CD4-positive, alpha-beta T cell treated with Interleukin-12 subunit alpha and Interleukin-12 subunit beta, for 1 hour (primary cell): ENCODE data around the gene PRAMEF6.
"Not testable (repeated sequence)": the region's sequence is repeated elsewhere in the genome, so short reads cannot be mapped to it uniquely, and the experiment has no call there.

Experiments
- DNase-seq: peaks from one replicate; pipeline ENCODE4 v3.0.0-alpha.2; 2020

Gene PRAMEF6

DNA sequence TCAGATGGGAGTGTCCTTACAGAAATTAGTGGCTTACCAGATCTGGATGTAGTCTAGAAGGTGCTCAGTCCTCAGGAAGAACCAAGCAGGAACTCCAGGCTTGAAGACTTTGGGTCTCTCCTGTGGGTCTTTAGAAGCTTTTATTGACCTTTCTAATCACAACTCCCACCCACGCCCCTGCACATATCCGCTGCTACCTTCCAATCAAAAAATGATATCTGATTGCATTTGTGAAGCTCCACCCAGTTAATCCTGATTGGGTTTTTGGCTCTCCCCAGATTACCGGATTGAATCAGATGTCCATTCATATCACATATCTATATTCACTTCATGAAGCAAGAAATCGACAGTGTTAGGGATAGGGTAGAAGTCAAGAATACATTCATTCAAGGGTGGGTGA is at the start of gene PRAMEF6:
Gene PRAMEF6, minus strand, starts transcription at position 101 of the 400 bp plus-strand sequence. CDS start 5,062 bp downstream, outside the sequence.
- not testable (repeated sequence) for DNase-seq

DNA sequence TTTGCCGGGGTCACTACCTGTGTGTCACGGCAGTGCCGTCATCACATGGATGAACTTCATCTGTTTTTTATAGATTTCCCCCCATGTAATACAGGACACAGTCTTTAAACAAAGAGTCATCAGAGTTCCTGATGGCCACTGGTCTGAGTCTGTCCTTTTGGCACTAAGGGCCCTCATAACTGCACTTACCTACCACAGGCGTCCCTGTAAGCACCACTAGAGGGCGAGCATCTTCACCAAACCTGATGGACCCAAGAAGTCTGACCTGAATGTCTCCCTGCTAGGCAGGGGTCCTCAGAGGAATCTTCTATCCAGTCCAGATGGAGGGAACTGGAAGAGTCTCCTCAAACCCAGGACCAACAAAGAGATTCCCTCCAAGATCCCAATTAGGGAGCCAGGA is 23.0 kb downstream of the PRAMEF6 start:
- not testable (repeated sequence) for DNase-seq

DNA sequence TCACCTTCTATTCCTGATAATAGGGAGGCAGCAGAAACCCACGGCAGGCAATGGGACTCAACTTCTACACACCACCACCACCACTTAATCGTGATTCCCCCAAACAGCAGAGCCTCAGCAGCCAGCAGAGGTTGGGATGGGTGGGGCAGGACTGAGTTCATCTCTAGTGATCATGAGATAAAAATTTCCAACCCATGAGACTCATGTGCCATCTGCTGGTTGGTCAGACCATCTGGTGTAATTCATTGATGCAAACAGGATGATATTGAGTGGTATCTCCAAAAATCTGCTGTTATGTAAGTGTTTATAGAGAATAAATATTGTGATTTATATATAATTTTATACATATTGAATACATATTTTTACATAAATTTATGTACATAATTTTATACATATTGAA is 25.6 kb downstream of the PRAMEF6 start:
- not testable (repeated sequence) for DNase-seq

DNA sequence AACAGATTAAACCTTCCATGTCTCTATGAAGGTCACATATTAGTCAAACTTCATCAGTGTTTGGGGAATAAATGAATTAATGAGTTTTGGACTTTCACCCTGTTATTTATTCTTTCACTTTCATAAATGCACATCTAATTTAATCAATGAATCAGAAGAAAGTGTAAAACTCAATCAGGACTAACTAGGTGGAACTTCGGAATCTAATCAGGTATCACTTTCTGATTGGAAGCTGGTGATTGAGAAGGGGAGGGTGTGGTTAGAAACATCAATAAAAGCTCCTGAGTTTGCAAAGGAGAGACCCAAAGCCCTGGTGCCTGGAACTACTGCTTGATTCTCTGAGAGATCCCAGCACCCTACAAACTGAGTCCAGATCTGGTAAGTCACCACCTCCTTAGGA is 31.1 kb downstream of the PRAMEF6 start, which contains the start of gene PRAMEF7:
Gene PRAMEF7, plus strand, starts transcription at position 301 of the 400 bp plus-strand sequence. CDS start 1,083 bp downstream, outside the sequence.
- not testable (repeated sequence) for DNase-seq

DNA sequence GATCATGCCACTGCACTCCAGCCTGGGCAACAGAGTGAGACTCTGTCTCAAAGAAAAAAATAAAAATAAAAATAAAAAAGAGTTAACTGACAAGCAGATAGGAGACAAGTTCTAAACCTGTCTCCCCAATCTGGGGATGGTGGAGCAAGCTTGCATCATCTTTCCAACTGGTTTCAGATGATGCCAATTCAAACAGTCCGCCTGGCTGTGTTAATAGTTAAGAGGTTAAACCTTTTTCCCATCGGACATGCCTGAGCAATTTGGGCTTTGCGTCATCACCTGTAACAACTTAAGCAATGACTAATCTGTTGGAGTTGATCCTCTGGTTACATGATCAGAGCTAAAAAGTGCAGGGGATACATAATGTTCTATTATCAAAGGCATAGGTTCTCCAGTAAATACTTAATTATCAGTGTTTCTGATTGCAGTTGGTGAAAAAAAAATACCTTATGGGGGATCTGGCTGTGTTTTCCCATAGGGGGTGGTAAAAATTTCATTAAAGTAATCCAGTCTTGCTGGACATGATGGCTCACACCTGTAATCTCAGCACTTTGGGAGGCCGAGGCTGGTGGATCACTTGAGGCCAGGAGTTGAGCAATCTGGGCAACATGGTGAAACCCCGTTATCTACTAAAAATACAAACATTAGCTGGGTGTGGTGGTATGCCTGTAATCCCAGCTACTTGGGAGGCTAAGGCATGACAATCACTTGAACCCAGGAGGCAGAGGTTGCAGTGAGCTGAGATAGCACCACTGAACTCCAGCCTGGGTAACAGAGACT is 43.4 kb downstream of the PRAMEF6 start:
- not testable (repeated sequence) for DNase-seq

DNA sequence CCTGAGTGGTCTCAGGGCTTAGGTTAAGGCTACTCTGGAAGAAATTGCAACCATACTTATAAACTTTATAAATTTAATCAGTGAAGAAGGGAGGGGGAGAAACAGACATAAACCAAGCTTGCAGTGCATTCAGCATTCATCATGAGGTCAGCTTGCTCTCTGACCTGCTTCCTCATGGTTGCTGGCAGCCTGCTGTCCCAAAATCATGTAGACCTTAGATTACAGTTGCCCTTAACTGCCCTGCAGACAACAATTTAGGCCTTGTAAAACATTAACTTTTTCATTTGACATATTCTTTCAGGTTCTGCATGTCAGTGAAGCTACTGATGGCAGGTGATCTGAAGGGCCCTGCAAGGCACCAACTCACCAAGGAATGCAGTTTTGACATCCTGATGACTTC is 48.2 kb downstream of the PRAMEF6 start:
- not testable (repeated sequence) for DNase-seq

DNA sequence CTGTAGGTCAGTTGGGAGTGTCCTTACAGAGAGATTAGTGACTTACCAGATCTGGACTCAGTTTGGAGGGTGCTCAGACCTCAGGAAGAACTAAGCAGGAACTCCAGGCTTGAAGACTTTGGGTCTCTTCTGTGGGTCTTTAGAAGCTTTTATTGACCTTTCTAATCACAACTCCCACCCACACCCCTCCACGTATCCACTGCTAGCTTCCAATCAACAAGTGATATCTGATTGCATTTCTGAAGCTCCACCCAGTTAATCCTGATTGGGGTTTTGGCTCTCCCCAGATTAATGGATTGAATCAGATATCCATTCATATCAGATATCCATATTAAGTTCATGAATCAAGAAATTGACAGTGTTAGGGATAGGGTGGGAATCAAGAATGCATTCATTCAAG is 49.2 kb downstream of the PRAMEF6 start, which contains the start of gene PRAMEF10:
Gene PRAMEF10, minus strand, starts transcription at position 101 of the 400 bp plus-strand sequence. CDS start 2,423 bp downstream, outside the sequence.
- DNase-seq, result not testable (repeated sequence)
